ENCODE data around the gene TEX54.
A peak's percentile ranks its signal among the peaks of the same experiment; 100 is the strongest.

- TF ChIP-seq CBX5 (CRISPR knock-in tag; IDR thresholded peaks at IDR 0.05; ENCODE audit: borderline replicate concordance) (peak; percentile 74; the same call in 1 of the 2 replicates), ZBTB33 (CRISPR knock-in tag; IDR thresholded peaks at IDR 0.05) (no peak; the same call in 1 of the 2 replicates), ZNF362 (CRISPR knock-in tag; IDR thresholded peaks at IDR 0.05; ENCODE audit: borderline replicate concordance) (peak; percentile 54), KLF6 (CRISPR knock-in tag; IDR thresholded peaks at IDR 0.05) (peak; percentile 74; the same call in 1 of the 2 replicates), PRDM10 (CRISPR knock-in tag; IDR thresholded peaks at IDR 0.05; ENCODE audit: low read depth) (no peak), HMG20A (CRISPR knock-in tag; IDR thresholded peaks at IDR 0.05; ENCODE audit: borderline replicate concordance) (no peak), ZBTB8A (CRISPR knock-in tag; IDR thresholded peaks at IDR 0.05; ENCODE audit: borderline replicate concordance, low read depth) (peak; percentile 50; the same call in 1 of the 2 replicates)
Observed at GRCh38 chr11:62839050-62839945, 6.7 kb upstream of the TEX54 start, which contains the start of gene WDR74.
